Measurements from ENCODE around the gene TBC1D20.

DNA sequence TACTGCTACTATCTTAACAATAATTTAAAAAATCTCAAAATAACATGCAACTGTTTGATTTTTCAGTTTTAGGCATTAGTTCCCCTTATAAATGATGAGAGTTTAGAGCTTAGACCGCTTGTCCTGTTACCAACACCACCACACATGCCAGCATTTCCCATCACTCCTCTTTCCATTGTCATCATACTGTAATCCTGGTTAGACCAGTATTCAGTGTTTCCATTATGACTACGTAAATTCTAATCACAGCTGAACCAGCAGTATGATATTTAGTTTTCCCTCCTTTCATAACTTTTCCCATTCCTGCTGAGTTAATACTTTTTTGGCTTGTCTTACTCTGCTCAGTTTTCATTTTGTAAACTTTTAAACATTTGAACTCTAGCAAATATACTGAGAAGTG lies 12.2 kb upstream of the TBC1D20 start:
- TF ChIP-seq, protein P1, sequence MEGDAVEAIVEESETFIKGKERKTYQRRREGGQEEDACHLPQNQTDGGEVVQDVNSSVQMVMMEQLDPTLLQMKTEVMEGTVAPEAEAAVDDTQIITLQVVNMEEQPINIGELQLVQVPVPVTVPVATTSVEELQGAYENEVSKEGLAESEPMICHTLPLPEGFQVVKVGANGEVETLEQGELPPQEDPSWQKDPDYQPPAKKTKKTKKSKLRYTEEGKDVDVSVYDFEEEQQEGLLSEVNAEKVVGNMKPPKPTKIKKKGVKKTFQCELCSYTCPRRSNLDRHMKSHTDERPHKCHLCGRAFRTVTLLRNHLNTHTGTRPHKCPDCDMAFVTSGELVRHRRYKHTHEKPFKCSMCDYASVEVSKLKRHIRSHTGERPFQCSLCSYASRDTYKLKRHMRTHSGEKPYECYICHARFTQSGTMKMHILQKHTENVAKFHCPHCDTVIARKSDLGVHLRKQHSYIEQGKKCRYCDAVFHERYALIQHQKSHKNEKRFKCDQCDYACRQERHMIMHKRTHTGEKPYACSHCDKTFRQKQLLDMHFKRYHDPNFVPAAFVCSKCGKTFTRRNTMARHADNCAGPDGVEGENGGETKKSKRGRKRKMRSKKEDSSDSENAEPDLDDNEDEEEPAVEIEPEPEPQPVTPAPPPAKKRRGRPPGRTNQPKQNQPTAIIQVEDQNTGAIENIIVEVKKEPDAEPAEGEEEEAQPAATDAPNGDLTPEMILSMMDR (IDR thresholded peaks at IDR 0.05; ENCODE audit: insufficient read depth, low read depth, low read length) = no peak
- no peak for TF ChIP-seq EZH2 (IDR thresholded peaks at IDR 0.05; ENCODE audit: insufficient read depth, low read length)

Data from astrocyte (in vitro differentiated cells and primary cell).